Activated naive CD8-positive, alpha-beta T cell treated with anti-CD3 and anti-CD28 coated beads, Interleukin-2, amount 10 ng/mL, durations not matched to agents 7 days and 5 days (primary cell): ENCODE measurements around the gene DGKI. TPM values are rescaled to one million over a fixed set of nuclear protein-coding genes. Genes with fewer than 3 reads are reported as not detected.

Experiments used
- ATAC-seq: fragments of 150-1000 bp; cut with Tn5 transposase; one replicate; pipeline ENCODE4 v1.10.0; 2021; ENCODE audit warnings: low read depth, moderate library complexity
- POLR2A ChIA-PET: fragments of 350-600 bp; sonication (Branson Sonifier 250); formaldehyde crosslinking; loops from one replicate; lab custom pipeline; 2021; ENCODE audit warnings: antibody characterized with exemption; lab: Charles Lee
- DNase-seq: peaks from one replicate; pipeline ENCODE4 v3.0.0; 2021
- H3K27ac Mint-ChIP-seq: one replicate; pipeline ENCODE4 v1.8.0; 2022; ENCODE audit warnings: mild to moderate bottlenecking, mixed read lengths
- H3K27me3 Mint-ChIP-seq: one replicate; pipeline ENCODE4 v1.8.0; 2022; ENCODE audit warnings: mild to moderate bottlenecking, moderate library complexity, mixed read lengths
- H3K36me3 Mint-ChIP-seq: one replicate; pipeline ENCODE4 v1.8.0; 2021; ENCODE audit warnings: mild to moderate bottlenecking, mixed read lengths
- H3K4me1 Mint-ChIP-seq: one replicate; pipeline ENCODE4 v1.8.0; 2021; ENCODE audit warnings: mixed read lengths
- H3K4me3 Mint-ChIP-seq: one replicate; pipeline ENCODE4 v1.8.0; 2022; ENCODE audit warnings: mild to moderate bottlenecking, moderate library complexity, mixed read lengths
- H3K9me3 Mint-ChIP-seq: one replicate; pipeline ENCODE4 v1.8.0; 2021; ENCODE audit warnings: mixed read lengths
- total RNA-seq, 2 experiments: library from RNA; stranded (reverse); gene quantifications; one replicate each; pipeline ENCODE4 v1.2.3, GENCODE V29; 2021

DGKI gene
- total RNA-seq, 2 experiments from 2014 or later = not detected

GRCh38 chr7:137667633-137668387 is 179.0 kb downstream of the DGKI start:
- Mint-ChIP-seq H3K36me3 (no peaks in the 10 kb centered on the region), H3K9me3 (no peaks in the 10 kb centered on the region), H3K27me3 (peaks cover 15% of the 10 kb centered on the region), H3K27ac (no peak overlapping the region), H3K4me3 (no peak overlapping the region), H3K4me1 (no peaks in the 10 kb centered on the region)
- no peak for DNase-seq
- POLR2A ChIA-PET = no interaction called here
- ATAC-seq = no peak

GRCh38 chr7:137664846-137665245 is 181.9 kb downstream of the DGKI start:
- Mint-ChIP-seq H3K27ac (no peak overlapping the region), H3K9me3 (no peaks in the 10 kb centered on the region), H3K4me1 (no peaks in the 10 kb centered on the region), H3K27me3 (peaks cover 12% of the 10 kb centered on the region), H3K36me3 (no peaks in the 10 kb centered on the region), H3K4me3 (no peak overlapping the region)
- DNase-seq = no peak
- no peak for ATAC-seq
- POLR2A ChIA-PET = no interaction called here

- POLR2A ChIA-PET = no interaction called here
- Mint-ChIP-seq H3K27ac (no peak overlapping the region), H3K36me3 (no peaks in the 10 kb centered on the region), H3K4me3 (no peak overlapping the region), H3K4me1 (no peaks in the 10 kb centered on the region), H3K9me3 (no peaks in the 10 kb centered on the region), H3K27me3 (peaks cover 22% of the 10 kb centered on the region)
- ATAC-seq (no peak), DNase-seq (no peak)
Observed at GRCh38 chr7:137661634-137662033, 185.1 kb downstream of the DGKI start.

GRCh38 chr7:137658190-137658900 is 188.4 kb downstream of the DGKI start:
- ATAC-seq (no peak), DNase-seq (no peak)
- peaks cover 13% of the 10 kb centered on the region for H3K27me3 Mint-ChIP-seq
- H3K4me3 Mint-ChIP-seq = no peak overlapping the region
- POLR2A ChIA-PET = no interaction called here
- no peaks in the 10 kb centered on the region for H3K36me3 Mint-ChIP-seq
- H3K9me3 Mint-ChIP-seq = no peaks in the 10 kb centered on the region
- no peaks in the 10 kb centered on the region for H3K4me1 Mint-ChIP-seq
- no peak overlapping the region for H3K27ac Mint-ChIP-seq

GRCh38 chr7:137657476-137658189 is 189.1 kb downstream of the DGKI start:
- DNase-seq (no peak), ATAC-seq (no peak)
- H3K4me3 Mint-ChIP-seq = no peak overlapping the region
- no peaks in the 10 kb centered on the region for H3K4me1 Mint-ChIP-seq
- H3K9me3 Mint-ChIP-seq = no peaks in the 10 kb centered on the region
- H3K27ac Mint-ChIP-seq = no peak overlapping the region
- H3K27me3 Mint-ChIP-seq = peaks cover 13% of the 10 kb centered on the region
- no peaks in the 10 kb centered on the region for H3K36me3 Mint-ChIP-seq
- POLR2A ChIA-PET = no interaction called here

GRCh38 chr7:137656850-137657232 is 189.9 kb downstream of the DGKI start:
- POLR2A ChIA-PET = no interaction called here
- H3K36me3 Mint-ChIP-seq = no peaks in the 10 kb centered on the region
- ATAC-seq (no peak), DNase-seq (no peak)
- no peak overlapping the region for H3K4me3 Mint-ChIP-seq
- H3K4me1 Mint-ChIP-seq = no peaks in the 10 kb centered on the region
- H3K27me3 Mint-ChIP-seq = peaks cover 13% of the 10 kb centered on the region
- H3K27ac Mint-ChIP-seq = no peak overlapping the region
- H3K9me3 Mint-ChIP-seq = no peaks in the 10 kb centered on the region

- peak; percentile 58 for ATAC-seq
- POLR2A ChIA-PET = no interaction called here
- DNase-seq = peak; percentile 66
Observed at GRCh38 chr7:137656227-137656849, 190.4 kb downstream of the DGKI start.

GRCh38 chr7:137655804-137656203 is 191.0 kb downstream of the DGKI start:
- H3K4me1 Mint-ChIP-seq = no peaks in the 10 kb centered on the region
- H3K27me3 Mint-ChIP-seq = peaks cover 13% of the 10 kb centered on the region

More at GRCh38 chr7:137656227-137656849, 190.4 kb downstream of the DGKI start:
- Mint-ChIP-seq H3K4me3 (no peak overlapping the region), H3K36me3 (no peaks in the 10 kb centered on the region), H3K4me1 (no peaks in the 10 kb centered on the region), H3K27me3 (peaks cover 13% of the 10 kb centered on the region), H3K9me3 (no peaks in the 10 kb centered on the region), H3K27ac (no peak overlapping the region)

GRCh38 chr7:137652721-137653120 is 194.1 kb downstream of the DGKI start:
- Mint-ChIP-seq H3K9me3 (no peaks in the 10 kb centered on the region), H3K4me3 (no peak overlapping the region), H3K27me3 (peaks cover 5% of the 10 kb centered on the region), H3K36me3 (no peaks in the 10 kb centered on the region), H3K27ac (no peak overlapping the region), H3K4me1 (no peaks in the 10 kb centered on the region)
- POLR2A ChIA-PET = no interaction called here
- DNase-seq = no peak
- no peak for ATAC-seq

More at GRCh38 chr7:137655804-137656203, 191.0 kb downstream of the DGKI start:
- POLR2A ChIA-PET = interaction anchor here (0.6 kb wide), 1 partner anchor 353 kb away, joined by 6 read pairs; no protein-coding TSS in a partner anchor
- Mint-ChIP-seq H3K9me3 (no peaks in the 10 kb centered on the region), H3K36me3 (no peaks in the 10 kb centered on the region), H3K4me3 (no peak overlapping the region), H3K27ac (no peak overlapping the region)
- no peak for DNase-seq
- ATAC-seq = no peak

GRCh38 chr7:137647905-137648565 is 198.7 kb downstream of the DGKI start:
- no peak for DNase-seq
- POLR2A ChIA-PET = no interaction called here
- Mint-ChIP-seq H3K4me3 (no peak overlapping the region), H3K36me3 (no peaks in the 10 kb centered on the region), H3K27ac (no peak overlapping the region), H3K4me1 (no peaks in the 10 kb centered on the region), H3K27me3 (no peaks in the 10 kb centered on the region), H3K9me3 (no peaks in the 10 kb centered on the region)
- no peak for ATAC-seq

GRCh38 chr7:137642472-137642871 is 204.3 kb downstream of the DGKI start:
- Mint-ChIP-seq H3K4me3 (no peak overlapping the region), H3K36me3 (no peaks in the 10 kb centered on the region), H3K27ac (no peak overlapping the region), H3K27me3 (peaks cover 3% of the 10 kb centered on the region), H3K9me3 (no peaks in the 10 kb centered on the region), H3K4me1 (no peaks in the 10 kb centered on the region)
- POLR2A ChIA-PET = no interaction called here
- ATAC-seq = no peak
- no peak for DNase-seq

GRCh38 chr7:137642031-137642430 is 204.7 kb downstream of the DGKI start:
- H3K4me1 Mint-ChIP-seq = no peaks in the 10 kb centered on the region

GRCh38 chr7:137636376-137636775 is 210.4 kb downstream of the DGKI start:
- H3K27ac Mint-ChIP-seq = no peak overlapping the region
- POLR2A ChIA-PET = no interaction called here

More at GRCh38 chr7:137642031-137642430, 204.7 kb downstream of the DGKI start:
- Mint-ChIP-seq H3K27me3 (peaks cover 3% of the 10 kb centered on the region), H3K9me3 (no peaks in the 10 kb centered on the region), H3K4me3 (no peak overlapping the region), H3K27ac (no peak overlapping the region), H3K36me3 (no peaks in the 10 kb centered on the region)
- no peak for DNase-seq
- ATAC-seq = no peak
- POLR2A ChIA-PET = no interaction called here

More at GRCh38 chr7:137636376-137636775, 210.4 kb downstream of the DGKI start:
- no peaks in the 10 kb centered on the region for H3K36me3 Mint-ChIP-seq
- no peak overlapping the region for H3K4me3 Mint-ChIP-seq
- H3K4me1 Mint-ChIP-seq = no peaks in the 10 kb centered on the region
- H3K27me3 Mint-ChIP-seq = peaks cover 3% of the 10 kb centered on the region
- H3K9me3 Mint-ChIP-seq = no peaks in the 10 kb centered on the region
- DNase-seq (no peak), ATAC-seq (no peak)
